Activated CD4-positive, CD25-positive, alpha-beta regulatory T cell treated with anti-CD3 and anti-CD28 coated beads, Interleukin-2, amount 50 U/mL, for 16 hours (primary cell): ENCODE measurements around the gene DDRGK1.
"Not testable (repeated sequence)": the region's sequence is repeated elsewhere in the genome, so short reads cannot be mapped to it uniquely, and the experiment has no call there.

Experiments used
- DNase-seq: peaks from one replicate; pipeline ENCODE4 v3.0.0-alpha.2; 2020; ENCODE audit warnings: low read depth, low spot score

The DDRGK1 gene

GRCh38 chr20:3165473-3166337 is 38.8 kb downstream of the DDRGK1 start:
- DNase-seq: no peak

GRCh38 chr20:3164763-3165410 is 39.6 kb downstream of the DDRGK1 start:
- no peak for DNase-seq

- no peak for DNase-seq
These were observed 40.3 kb downstream of the DDRGK1 start for GRCh38 chr20:3164043-3164762.

GRCh38 chr20:3163099-3164042 is 41.1 kb downstream of the DDRGK1 start:
- DNase-seq: no peak

GRCh38 chr20:3162080-3162611 is 42.3 kb downstream of the DDRGK1 start:
- no peak for DNase-seq

GRCh38 chr20:3161316-3162079 is 43.0 kb downstream of the DDRGK1 start:
- no peak for DNase-seq

GRCh38 chr20:3160418-3160817 is 44.1 kb downstream of the DDRGK1 start:
- DNase-seq: no peak

GRCh38 chr20:3158968-3159431 is 45.5 kb downstream of the DDRGK1 start:
- DNase-seq: no peak

GRCh38 chr20:3157817-3158216 is 46.7 kb downstream of the DDRGK1 start:
- DNase-seq: no peak

GRCh38 chr20:3156811-3157619 is 47.5 kb downstream of the DDRGK1 start:
- DNase-seq: no peak

GRCh38 chr20:3152057-3152644 is 52.3 kb downstream of the DDRGK1 start:
- DNase-seq: not testable (repeated sequence)

GRCh38 chr20:3150908-3151307 is 53.6 kb downstream of the DDRGK1 start:
- DNase-seq: no peak

GRCh38 chr20:3146732-3147341 is 57.6 kb downstream of the DDRGK1 start:
- DNase-seq: no peak

GRCh38 chr20:3141757-3142156 is 62.7 kb downstream of the DDRGK1 start:
- no peak for DNase-seq
